HEK293T (cell line): ENCODE measurements around the gene CLDN19.

Experiments
- LEF1 ChIP-seq: fragments of 450-650 bp; IDR thresholded peaks from 2 replicates; pipeline ENCODE4 v1.6.1; 2017; ENCODE audit warnings: mild to moderate bottlenecking, borderline replicate concordance
- SUZ12 ChIP-seq: fragments of 450-650 bp; IDR thresholded peaks from 2 replicates; pipeline ENCODE4 v1.6.1; 2016; ENCODE audit warnings: mild to moderate bottlenecking
- ZNF384 ChIP-seq: fragments of 450-650 bp; IDR thresholded peaks from 2 replicates; pipeline ENCODE4 v1.6.1; 2016

GRCh38 chr1:42753070-42753469 is 13.0 kb upstream of the CLDN19 start:
- TF ChIP-seq SUZ12: no peak
- no peak for TF ChIP-seq ZNF384
- TF ChIP-seq LEF1: no peak
